Right ventricle myocardium inferior (tissue), 1 donor: ENCODE measurements around the gene PRTFDC1. TPM values are rescaled to one million over a fixed set of nuclear protein-coding genes. Genes with fewer than 3 reads are reported as not detected.
"Not testable (repeated sequence)": the region's sequence is repeated elsewhere in the genome, so short reads cannot be mapped to it uniquely, and the experiment has no call there.

Experiments
- ATAC-seq: fragments of 200-7000 bp; cut with Tn5 transposase; one replicate; pipeline ENCODE4 v1.9.1; 2020; ENCODE audit warnings: mild to moderate bottlenecking, moderate library complexity
- DNase-seq: peaks from one replicate; pipeline ENCODE4 v3.0.0; 2021; ENCODE audit errors: missing footprints
- intact Hi-C: fragments of 100-400 bp; cut with DNase I; formaldehyde crosslinking; loops from one replicate; pipeline ENCODE4 v1.11.0; 2022
- total RNA-seq: library from RNA; stranded (reverse); fragmentation: NEBNext Ultra II Directional; extraction: Animal tissue kit (Norgen Biotek cat#: 25700); gene quantifications from one replicate; pipeline ENCODE4 v1.2.1, GENCODE V29; 2021
- donor health status: DM: no; HTN: yes; CAD: no; lungs with severe emphysema.

Gene PRTFDC1
- total RNA-seq, 1 donor from 2014 or later: 7.1 TPM

GRCh38 chr10:24947304-24948097 is 4.9 kb downstream of the PRTFDC1 start:
- no peak for DNase-seq
- intact Hi-C loops: loop anchor here (5.0 to 10.0 kb wide), 2 partner anchors 35 to 73 kb away; no protein-coding TSS in a partner anchor
- peak; percentile 78 for ATAC-seq

DNA sequence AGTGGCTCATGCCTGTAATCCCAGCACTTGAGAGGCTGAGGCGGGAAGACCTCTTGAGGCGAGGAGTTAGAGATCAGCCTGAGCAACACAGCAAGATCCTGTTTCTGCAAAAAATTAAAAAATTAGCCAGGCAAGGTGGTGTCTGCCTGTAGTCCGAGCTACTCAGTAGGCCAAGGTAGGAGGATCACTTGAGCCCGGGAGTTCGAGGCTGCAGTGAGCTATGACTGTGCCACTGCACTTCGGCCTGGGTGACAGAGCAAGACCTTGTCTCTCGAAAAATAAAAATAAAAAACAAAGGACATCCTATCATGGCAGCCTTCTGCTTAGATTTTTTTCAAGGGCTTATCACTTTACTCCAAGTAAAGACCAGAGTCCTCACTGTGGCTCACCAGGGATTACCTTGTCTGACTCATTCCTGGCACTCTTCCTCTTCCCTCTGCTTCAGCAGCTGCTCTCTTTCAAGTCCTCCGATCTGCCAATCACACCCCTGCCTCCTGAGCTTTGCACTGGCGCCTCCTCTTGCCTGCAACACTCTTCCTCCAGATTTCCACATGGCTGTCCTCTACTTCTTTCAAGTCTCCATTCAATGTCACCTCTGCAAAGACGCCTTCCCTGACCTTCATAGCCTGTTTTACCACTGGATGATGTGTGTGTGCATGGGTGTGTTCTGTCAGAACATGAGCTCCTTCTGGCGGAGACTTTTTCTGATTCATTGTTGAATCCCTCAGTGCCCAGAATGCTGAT is 7.7 kb downstream of the PRTFDC1 start:
- DNase-seq: no peak
- intact Hi-C loops: loop anchor here (5.0 to 10.0 kb wide), 2 partner anchors 38 to 70 kb away; no protein-coding TSS in a partner anchor
- peak; percentile 70 for ATAC-seq

DNA sequence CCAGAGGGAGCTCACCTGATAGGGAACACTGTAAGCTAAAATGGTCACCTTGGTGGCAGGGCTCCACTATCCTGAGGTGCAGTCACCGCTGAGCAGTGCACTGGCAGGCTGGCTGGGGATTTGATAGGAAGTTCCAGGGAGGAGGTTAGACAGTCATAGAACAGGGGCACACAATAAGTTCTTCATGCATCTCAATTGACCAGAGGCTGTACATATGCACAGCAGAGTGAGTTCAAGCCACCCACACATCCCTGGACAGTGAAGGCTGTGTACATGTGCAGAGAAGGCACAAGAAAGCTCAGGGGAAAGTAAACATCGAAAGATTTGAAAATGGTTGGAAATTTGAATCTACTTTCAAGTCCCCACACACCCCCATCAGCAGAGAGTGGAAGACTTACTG is 13.9 kb downstream of the PRTFDC1 start:
- ATAC-seq: peak; percentile 8
- intact Hi-C loops: no loop called here
- no peak for DNase-seq

- ATAC-seq (no peak), DNase-seq (no peak)
- intact Hi-C loops: no loop called here
Observed at GRCh38 chr10:24938076-24938475, 14.3 kb downstream of the PRTFDC1 start.

- intact Hi-C loops: no loop called here
- ATAC-seq (no peak), DNase-seq (no peak)
Observed at GRCh38 chr10:24935504-24936292, 16.7 kb downstream of the PRTFDC1 start.

DNA sequence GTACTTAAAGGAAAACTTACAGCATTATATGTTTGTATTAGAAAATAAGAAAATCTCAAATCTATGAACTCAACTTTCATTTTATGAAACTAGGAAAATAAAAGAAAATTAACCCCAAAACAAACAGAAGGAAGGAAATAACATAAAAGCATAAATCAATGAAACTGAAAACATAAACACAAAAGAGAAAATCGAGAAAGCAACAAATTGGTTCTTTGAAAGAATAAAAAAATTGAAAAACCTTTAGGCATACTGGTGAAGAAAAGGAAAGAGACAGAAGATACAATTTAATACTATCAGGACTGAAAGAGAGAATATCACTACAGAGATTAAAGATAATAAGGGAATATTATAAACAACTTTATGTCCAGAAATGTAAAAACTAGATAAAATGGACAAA is 21.2 kb downstream of the PRTFDC1 start:
- ATAC-seq (no peak), DNase-seq (no peak)
- intact Hi-C loops: no loop called here

- DNase-seq (no peak), ATAC-seq (no peak)
- intact Hi-C loops: no loop called here
Observed at GRCh38 chr10:24930427-24930826, 22.0 kb downstream of the PRTFDC1 start.

DNA sequence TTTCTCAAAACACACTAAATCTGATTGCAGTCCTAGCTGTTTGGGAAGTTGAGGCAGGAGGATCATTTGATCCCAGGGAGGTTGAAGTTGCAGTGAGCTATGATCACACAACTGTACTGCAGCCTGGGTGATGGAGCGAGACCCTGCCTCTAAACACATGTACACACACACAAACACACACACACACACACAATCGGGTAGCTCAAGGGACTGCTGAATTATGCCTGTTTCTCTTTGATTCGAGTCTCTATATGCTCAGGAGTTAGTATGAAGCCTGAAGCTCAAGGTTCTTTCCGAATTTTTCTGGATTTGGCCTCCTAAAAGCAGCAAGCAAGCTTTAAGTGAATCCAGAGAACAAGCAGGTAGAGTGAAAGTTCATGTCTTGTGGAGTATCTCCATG is 22.5 kb downstream of the PRTFDC1 start:
- ATAC-seq (no peak), DNase-seq (no peak)
- intact Hi-C loops: no loop called here

GRCh38 chr10:24929056-24929544 is 23.3 kb downstream of the PRTFDC1 start:
- intact Hi-C loops: no loop called here
- DNase-seq (no peak), ATAC-seq (peak; percentile 39)

GRCh38 chr10:24928163-24928562 is 24.2 kb downstream of the PRTFDC1 start:
- intact Hi-C loops: no loop called here
- no peak for DNase-seq
- ATAC-seq: no peak

- DNase-seq (no peak), ATAC-seq (peak; percentile 79)
- intact Hi-C loops: no loop called here
Observed at GRCh38 chr10:24926557-24926956, 25.8 kb downstream of the PRTFDC1 start.

GRCh38 chr10:24925799-24926198 is 26.6 kb downstream of the PRTFDC1 start:
- intact Hi-C loops: no loop called here
- DNase-seq (no peak), ATAC-seq (no peak)

DNA sequence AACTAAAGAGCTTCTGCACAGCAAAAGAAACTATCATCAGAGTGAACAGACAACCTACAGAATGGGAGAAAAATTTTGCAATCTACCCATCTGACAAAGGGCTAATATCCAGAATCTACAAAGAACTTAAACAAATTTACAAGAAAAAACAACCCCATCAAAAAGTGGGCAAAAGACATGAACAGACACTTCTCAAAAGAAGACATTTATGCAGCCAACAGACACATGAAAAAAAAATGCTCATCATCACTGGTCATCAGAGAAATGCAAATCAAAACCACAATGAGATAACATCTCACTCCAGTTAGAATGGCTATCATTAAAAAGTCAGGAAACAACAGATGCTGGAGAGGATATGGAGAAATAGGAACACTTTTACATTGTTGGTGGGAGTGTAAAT is 27.9 kb downstream of the PRTFDC1 start:
- intact Hi-C loops, DNase-seq, ATAC-seq: not testable (repeated sequence)

- DNase-seq, ATAC-seq, intact Hi-C loops: not testable (repeated sequence)
Observed at GRCh38 chr10:24922222-24922868, 30.1 kb downstream of the PRTFDC1 start.

DNA sequence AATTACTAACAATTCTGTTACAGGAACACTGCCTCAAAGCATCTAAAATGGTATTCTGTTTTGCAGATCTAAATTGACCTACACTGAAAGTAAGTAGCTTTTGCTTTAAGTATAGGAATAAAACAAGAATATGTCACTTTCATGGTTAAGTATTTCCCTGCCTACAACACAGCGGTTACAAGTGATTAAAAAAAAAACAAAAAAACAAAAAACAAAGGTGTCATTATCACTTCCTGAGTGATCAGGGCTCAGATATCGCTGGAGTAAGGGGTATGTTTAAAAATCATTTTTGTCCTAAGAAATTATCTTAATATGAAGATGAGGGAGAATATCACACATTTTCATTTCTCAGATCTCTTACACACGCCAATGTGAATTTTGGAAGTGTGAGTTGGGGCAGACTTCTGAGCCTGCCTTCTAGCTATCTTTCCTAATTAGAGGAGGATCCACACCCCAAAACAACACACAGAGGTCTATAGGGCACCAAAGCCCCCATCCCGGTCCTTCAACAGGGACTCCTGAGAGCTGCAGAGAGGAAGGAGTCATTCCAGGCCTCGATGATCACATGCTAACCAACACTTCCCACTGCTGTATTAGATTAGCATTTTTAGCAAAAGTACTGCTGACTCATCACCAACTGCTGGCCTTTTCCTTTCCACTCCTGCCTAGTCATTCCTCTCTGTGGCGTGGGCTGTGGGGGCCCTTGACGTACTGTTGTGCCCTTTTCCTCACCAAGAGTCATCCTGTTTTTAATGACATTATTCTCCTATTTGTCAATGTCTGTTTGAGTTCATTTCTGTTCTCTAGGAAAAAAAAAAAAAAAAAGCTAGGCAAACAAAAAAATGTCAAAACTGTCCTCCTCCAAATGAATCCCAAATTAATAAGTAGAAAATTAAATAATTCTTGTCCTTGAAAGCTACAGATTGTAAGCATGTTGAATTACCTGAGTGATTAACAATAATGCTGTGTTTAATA is 31.2 kb downstream of the PRTFDC1 start:
- DNase-seq: peak; percentile 79
- intact Hi-C loops: no loop called here
- peak; percentile 76 for ATAC-seq

GRCh38 chr10:24920192-24920591 is 32.2 kb downstream of the PRTFDC1 start:
- intact Hi-C loops, ATAC-seq, DNase-seq: not testable (repeated sequence)

DNA sequence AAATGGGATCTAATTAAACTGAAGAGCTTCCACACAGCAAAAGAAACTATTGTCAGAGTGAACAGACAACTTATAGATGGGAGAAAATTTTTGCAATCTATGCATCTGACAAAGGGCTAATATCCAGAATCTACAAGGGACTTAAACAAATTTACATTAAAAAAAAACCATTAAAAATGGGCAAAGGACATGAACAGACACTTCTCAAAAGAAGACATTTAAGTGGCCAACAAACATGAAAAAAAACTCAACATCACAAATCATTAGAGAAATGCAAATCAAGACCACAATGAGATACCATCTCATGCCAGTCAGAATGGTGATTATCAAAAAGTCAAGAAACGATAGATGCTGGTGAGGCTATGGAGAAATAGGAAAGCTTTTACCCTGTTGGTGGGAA is 32.8 kb downstream of the PRTFDC1 start:
- DNase-seq, intact Hi-C loops, ATAC-seq: not testable (repeated sequence)
